Parathyroid adenoma (tissue), 2 donors: ENCODE results near the gene STK24.

Experiments
- H2AFZ ChIP-seq: fragments of 300-600 bp; sonication (generic); one replicate; pipeline ENCODE4 v1.7.0; 2017; ENCODE audit warnings: antibody characterized with exemption, mild to moderate bottlenecking
- H3K27ac ChIP-seq: fragments of 300-600 bp; sonication (generic); one replicate; pipeline ENCODE4 v1.7.0; 2017
- H3K27me3 ChIP-seq: fragments of 300-600 bp; sonication (generic); one replicate; pipeline ENCODE4 v1.7.0; 2017; ENCODE audit warnings: low read length; ENCODE audit not compliant: control insufficient read depth, insufficient read depth
- H3K36me3 ChIP-seq: fragments of 300-600 bp; sonication (generic); one replicate; pipeline ENCODE4 v1.7.0; 2017; ENCODE audit warnings: low read length; ENCODE audit not compliant: control insufficient read depth, insufficient read depth
- H3K4me1 ChIP-seq: fragments of 300-600 bp; sonication (generic); one replicate; pipeline ENCODE4 v1.7.0; 2017; ENCODE audit warnings: control low read depth
- H3K4me2 ChIP-seq: fragments of 300-600 bp; sonication (generic); one replicate; pipeline ENCODE4 v1.7.0; 2017; ENCODE audit warnings: low read length
- H3K4me3 ChIP-seq: fragments of 300-600 bp; sonication (generic); one replicate; pipeline ENCODE4 v1.7.0; 2017; ENCODE audit warnings: low read depth, low read length
- H3K79me2 ChIP-seq: fragments of 300-600 bp; sonication (generic); one replicate; pipeline ENCODE4 v1.7.0; 2017; ENCODE audit warnings: control low read depth
- H3K9ac ChIP-seq: fragments of 300-600 bp; sonication (generic); one replicate; pipeline ENCODE4 v1.7.0; 2017; ENCODE audit warnings: mild to moderate bottlenecking
- H3K9me3 ChIP-seq: fragments of 300-600 bp; sonication (generic); one replicate; pipeline ENCODE4 v1.7.0; 2017; ENCODE audit warnings: low read length; ENCODE audit not compliant: control insufficient read depth
- CTCF ChIP-seq: fragments of 300-600 bp; sonication (generic); IDR thresholded peaks from one replicate; pipeline ENCODE4 v1.7.0; 2017; ENCODE audit warnings: antibody characterized with exemption, mild to moderate bottlenecking
- donor health status: primary hyperparathyroidism.

Gene STK24

GRCh38 chr13:98517576-98518310, 59.2 kb downstream of the STK24 start:
- H3K9ac ChIP-seq: no peak overlapping the region
- H3K27ac ChIP-seq: no peak overlapping the region
- peaks cover 7% of the 10 kb centered on the region for H3K79me2 ChIP-seq
- TF ChIP-seq CTCF: no peak
- H3K36me3 ChIP-seq: no peaks in the 10 kb centered on the region
- no peak overlapping the region for H3K4me2 ChIP-seq
- H3K9me3 ChIP-seq: no peaks in the 10 kb centered on the region
- no peak overlapping the region for H3K4me3 ChIP-seq
- no peaks in the 10 kb centered on the region for H3K27me3 ChIP-seq
- no peaks in the 10 kb centered on the region for H3K4me1 ChIP-seq
- no peak overlapping the region for H2AFZ ChIP-seq

GRCh38 chr13:98515818-98516465, 61.0 kb downstream of the STK24 start:
- Histone ChIP-seq H3K4me2 (no peak overlapping the region), H3K4me3 (no peak overlapping the region), H2AFZ (no peak overlapping the region), H3K9me3 (no peaks in the 10 kb centered on the region), H3K36me3 (no peaks in the 10 kb centered on the region), H3K4me1 (no peaks in the 10 kb centered on the region), H3K9ac (no peak overlapping the region), H3K79me2 (peaks cover 5% of the 10 kb centered on the region), H3K27ac (no peak overlapping the region), H3K27me3 (no peaks in the 10 kb centered on the region)
- TF ChIP-seq CTCF: no peak

GRCh38 chr13:98514288-98514687, 62.6 kb downstream of the STK24 start:
- H3K4me3 ChIP-seq: no peak overlapping the region
- no peak overlapping the region for H3K9ac ChIP-seq
- H3K4me1 ChIP-seq: peaks cover 2% of the 10 kb centered on the region
- H3K79me2 ChIP-seq: peaks cover 7% of the 10 kb centered on the region
- no peak for TF ChIP-seq CTCF
- H3K27me3 ChIP-seq: no peaks in the 10 kb centered on the region
- H3K27ac ChIP-seq: no peak overlapping the region
- no peaks in the 10 kb centered on the region for H3K36me3 ChIP-seq
- H2AFZ ChIP-seq: no peak overlapping the region
- no peaks in the 10 kb centered on the region for H3K9me3 ChIP-seq
- H3K4me2 ChIP-seq: no peak overlapping the region

GRCh38 chr13:98513837-98514236, 63.1 kb downstream of the STK24 start:
- Histone ChIP-seq H3K79me2 (peaks cover 7% of the 10 kb centered on the region), H3K4me3 (no peak overlapping the region), H2AFZ (no peak overlapping the region), H3K36me3 (no peaks in the 10 kb centered on the region), H3K9ac (no peak overlapping the region), H3K4me1 (peaks cover 4% of the 10 kb centered on the region), H3K27me3 (no peaks in the 10 kb centered on the region), H3K9me3 (no peaks in the 10 kb centered on the region), H3K27ac (no peak overlapping the region), H3K4me2 (no peak overlapping the region)
- TF ChIP-seq CTCF: no peak
